GM12891 (cell line): Measurements from ENCODE around the gene KRT5.

Experiments used
- POLR2A ChIP-seq: IDR thresholded peaks from 2 replicates; pipeline ENCODE4 v1.6.1; 2011; ENCODE audit warnings: low read depth, low read length, control low read depth
- POLR2AphosphoS5 ChIP-seq: IDR thresholded peaks from 2 replicates; pipeline ENCODE4 v1.6.1; 2011; ENCODE audit warnings: low read depth, low read length, control low read depth

DNA sequence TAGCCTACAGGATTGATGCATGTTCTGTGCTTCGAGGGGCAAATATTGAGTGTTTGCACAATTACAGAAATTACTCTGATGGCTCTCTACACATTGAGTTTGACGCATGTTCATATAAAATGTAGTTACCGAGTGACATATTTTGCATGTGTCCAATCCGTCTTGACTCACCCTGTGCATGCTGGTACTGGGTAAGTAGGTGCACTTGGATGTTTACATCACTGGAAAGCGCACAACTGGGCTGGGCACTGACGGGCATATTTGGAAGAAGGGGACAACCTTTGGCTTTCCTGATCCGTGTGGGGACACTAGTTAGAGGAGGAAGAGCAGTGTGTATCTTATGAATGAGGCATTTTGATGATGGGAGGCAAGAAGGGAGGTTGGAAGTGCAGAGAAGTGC lies 22.2 kb downstream of the KRT5 start:
- no peak for TF ChIP-seq POLR2AphosphoS5
- no peak for TF ChIP-seq POLR2A
